HG02623 (cell line): Measurements from ENCODE around the gene SH3GL3.

Experiments used
- ATAC-seq: cut with Tn5 transposase; IDR thresholded peaks from one replicate; pipeline ENCODE4 v1.9.1; 2021; ENCODE audit warnings: moderate library complexity; ENCODE audit not compliant: unreplicated experiment

Gene SH3GL3

DNA sequence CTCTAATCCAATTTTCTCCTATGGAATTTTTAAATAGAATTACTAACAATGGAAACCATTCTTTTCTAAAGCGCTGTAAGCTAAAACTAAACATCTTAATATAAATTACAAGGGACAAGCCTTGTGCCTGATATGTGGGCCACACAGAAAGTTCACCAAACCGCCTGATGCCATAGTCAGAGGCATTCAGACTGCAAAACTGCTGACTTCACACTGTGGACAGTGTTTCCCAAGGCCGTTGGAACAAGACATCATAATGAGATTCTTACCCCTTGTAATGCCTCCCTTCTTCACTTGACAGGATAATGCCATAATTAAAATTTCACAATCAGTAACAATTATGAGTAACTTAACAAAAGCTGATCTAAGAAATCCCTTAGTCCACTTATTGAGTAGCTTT, 14.9 kb downstream of the SH3GL3 start:
- no peak for ATAC-seq

DNA sequence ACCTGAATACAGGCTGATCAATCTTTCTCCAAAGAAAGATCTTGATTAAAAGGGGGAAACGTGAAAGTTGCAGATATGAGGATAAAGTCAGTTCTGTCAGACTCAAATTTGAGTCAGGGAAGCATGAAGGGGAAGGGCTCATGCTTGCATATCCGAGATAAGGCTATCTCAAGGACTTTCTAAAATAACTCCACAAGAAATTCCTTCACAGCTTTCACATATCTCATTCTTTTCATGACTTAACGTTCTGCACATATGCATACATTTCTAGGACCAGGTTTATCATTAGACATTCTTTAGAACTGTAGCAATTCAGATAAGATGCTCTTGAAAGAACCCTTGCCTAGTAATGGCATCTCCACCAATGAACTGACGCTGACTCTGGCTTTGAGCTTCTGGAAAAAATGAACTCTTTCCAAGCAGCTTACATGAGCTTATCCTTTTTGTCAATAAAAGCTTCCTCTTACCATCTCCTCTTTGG, 15.9 kb downstream of the SH3GL3 start:
- ATAC-seq = no peak

- ATAC-seq = no peak
Observed at GRCh38 chr15:83470887-83471286, 23.7 kb downstream of the SH3GL3 start.

DNA sequence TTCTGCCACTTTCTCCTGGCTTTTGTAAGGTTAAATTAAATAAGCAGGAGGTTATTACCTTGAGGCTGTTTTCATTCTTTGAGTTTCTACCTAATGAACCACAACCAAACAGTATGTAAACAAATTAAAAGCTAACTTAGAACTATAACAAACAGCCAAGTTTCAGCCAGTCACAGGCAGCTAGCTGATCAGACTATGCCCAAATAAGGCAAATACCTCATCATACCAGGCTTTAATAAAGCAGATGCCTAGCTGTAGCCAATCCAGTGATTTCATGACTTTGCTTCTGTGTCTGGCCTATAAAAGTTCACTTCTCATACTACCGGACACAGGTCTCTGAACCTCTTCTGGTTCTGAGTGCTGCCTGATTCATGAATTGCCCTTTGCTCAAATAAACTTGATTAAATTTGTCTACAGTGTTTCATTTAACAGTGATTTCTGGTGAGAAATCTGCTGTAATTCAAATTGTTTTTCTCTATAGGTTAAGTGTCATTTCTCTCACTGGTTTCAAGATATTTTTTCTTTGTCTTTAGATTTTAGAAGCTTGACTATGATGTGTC, 24.2 kb downstream of the SH3GL3 start:
- no peak for ATAC-seq

DNA sequence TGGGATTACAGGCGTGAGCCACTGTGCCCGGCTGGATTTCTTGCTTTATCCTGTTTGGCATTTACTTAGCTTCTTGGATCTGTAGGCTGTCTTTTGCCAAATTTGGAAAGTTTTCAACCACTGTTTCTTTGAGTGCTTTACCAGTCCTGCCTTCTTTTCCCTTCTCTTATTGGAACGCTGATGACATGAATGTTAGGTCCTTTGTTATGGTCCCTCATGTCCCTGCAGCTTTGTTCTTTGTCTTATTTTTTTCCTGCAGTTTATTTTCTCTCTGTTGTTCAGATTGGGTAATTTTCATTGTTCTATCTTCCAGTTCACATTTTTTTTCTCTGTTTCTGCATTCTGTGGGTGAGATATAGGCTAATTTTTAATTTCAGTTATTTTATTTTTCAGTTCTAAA, 25.0 kb downstream of the SH3GL3 start:
- no peak for ATAC-seq

DNA sequence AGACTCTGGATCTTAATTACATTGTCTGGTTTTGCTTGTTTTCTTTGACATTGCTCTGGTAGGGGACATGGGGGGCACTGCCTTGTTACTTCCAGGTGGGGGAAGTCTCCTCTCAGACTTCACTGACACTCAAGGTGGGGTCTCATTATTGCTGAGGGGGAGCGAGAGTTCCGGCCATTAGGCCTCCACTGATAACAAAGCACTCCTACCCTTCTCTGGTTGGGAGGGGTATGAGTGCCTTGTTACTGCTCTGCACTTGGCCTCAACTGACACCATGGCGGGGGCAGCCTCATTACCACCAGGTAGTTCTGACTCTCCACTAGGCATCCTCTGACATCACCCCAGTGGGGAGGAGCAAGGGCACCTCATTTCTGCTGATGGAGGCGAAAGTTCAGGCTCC, 25.7 kb downstream of the SH3GL3 start:
- ATAC-seq = no peak

DNA sequence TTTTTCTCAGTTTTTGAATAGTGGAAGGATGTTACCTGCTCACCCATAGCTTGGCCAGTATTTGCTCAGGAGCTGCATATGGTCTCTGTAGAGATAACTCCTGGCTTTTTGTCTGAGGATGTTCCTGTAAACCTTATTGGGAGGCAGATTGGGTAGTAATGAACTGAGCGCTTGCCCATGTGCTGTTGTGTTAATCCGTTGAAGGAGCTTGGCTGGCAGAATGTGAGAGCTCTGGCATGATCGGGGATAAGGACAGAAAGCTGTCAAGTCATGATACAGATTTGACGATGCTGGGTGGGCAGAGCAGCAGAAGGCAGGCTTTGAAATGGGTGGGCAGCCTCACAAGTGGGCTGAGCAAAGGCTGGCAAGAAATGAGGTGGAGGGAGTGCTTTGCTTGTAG, 27.4 kb downstream of the SH3GL3 start:
- no peak for ATAC-seq

- ATAC-seq = no peak
Observed at GRCh38 chr15:83475551-83475950, 28.4 kb downstream of the SH3GL3 start.

- no peak for ATAC-seq
Observed at GRCh38 chr15:83476066-83476465, 28.9 kb downstream of the SH3GL3 start.

- ATAC-seq = no peak
Observed at GRCh38 chr15:83476708-83477107, 29.6 kb downstream of the SH3GL3 start.

GRCh38 chr15:83477172-83477807, 30.1 kb downstream of the SH3GL3 start:
- no peak for ATAC-seq

GRCh38 chr15:83477808-83478537, 30.8 kb downstream of the SH3GL3 start:
- no peak for ATAC-seq

DNA sequence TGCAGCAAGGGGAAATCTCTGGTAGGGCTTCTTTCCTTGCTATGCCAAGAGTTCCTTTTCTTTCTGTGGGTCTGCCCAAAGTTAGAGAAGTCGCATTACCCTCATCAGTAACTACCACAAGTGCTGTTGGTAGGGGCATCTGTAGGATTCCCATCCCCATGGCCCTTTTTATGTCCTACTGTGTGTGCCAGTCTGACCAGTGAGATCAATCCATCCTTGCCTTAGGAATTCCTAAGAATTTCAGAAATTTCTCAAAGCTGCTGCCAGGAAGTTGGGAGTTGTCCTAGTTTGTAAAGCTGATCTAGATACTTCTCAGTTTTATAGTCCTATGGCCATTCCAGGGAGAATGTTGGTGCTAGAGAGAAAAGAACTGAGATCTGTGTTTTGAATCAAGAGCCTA, 36.5 kb downstream of the SH3GL3 start:
- ATAC-seq = no peak

GRCh38 chr15:83484636-83485035, 37.5 kb downstream of the SH3GL3 start:
- ATAC-seq = no peak

- ATAC-seq = no peak
Observed at GRCh38 chr15:83486363-83486762, 39.2 kb downstream of the SH3GL3 start.

DNA sequence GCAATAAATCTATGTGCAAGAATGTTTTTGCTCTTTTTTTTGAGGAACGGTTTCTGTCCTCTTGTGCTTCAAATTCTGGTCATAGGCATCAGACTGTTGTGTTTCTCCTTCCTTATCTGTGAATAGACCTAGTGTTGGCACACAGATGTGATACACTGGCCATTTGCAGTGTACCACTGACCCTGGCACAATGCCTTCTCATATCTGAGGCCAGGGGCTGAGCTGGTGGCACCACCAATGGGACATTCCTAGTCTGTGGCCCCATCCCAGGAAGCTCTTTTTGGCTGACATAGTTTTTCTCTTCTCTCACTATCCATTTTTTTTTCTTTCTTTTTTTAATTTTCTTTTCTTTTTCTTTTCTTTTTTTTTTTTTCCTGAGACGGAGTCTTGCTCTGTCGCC, 40.4 kb downstream of the SH3GL3 start:
- ATAC-seq = no peak

DNA sequence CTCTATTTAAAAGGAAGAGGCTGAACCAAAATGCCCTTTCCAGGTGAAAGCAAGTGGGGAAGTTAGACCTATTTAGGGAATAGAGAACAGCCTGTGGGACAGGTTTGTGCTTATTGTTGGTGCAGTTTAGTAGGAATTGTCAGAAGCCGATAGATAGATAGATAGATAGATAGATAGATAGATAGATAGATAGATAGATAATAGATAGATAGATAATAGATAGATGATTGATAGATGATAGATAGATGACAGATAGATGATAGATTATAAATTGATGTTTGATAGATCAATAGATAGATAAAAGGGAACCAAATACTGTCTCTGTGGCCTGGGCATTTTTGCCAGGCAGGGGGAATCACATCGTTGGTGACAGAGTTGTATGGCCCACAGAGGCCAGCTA, 42.5 kb downstream of the SH3GL3 start:
- no peak for ATAC-seq

- no peak for ATAC-seq
Observed at GRCh38 chr15:83491486-83491885, 44.3 kb downstream of the SH3GL3 start.

DNA sequence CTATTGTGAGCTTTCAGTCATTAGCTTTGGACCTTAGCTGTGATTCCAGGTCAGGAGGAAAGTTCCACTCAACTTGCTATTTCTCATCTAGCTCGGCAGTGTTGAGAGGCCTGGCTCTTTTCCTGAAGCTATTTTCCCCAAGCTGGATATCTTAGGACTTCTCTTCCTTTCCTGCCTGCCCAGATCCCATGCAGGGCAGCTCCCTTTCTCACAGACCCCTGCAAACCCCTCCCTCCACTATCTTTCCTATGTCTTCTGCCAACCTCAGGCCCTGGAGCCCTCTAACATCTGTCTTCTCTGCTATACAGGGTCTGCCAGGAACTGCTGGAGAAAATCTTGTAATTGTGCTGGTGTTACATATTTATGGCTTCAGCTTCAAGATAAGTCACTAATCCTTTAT, 49.6 kb downstream of the SH3GL3 start:
- no peak for ATAC-seq

DNA sequence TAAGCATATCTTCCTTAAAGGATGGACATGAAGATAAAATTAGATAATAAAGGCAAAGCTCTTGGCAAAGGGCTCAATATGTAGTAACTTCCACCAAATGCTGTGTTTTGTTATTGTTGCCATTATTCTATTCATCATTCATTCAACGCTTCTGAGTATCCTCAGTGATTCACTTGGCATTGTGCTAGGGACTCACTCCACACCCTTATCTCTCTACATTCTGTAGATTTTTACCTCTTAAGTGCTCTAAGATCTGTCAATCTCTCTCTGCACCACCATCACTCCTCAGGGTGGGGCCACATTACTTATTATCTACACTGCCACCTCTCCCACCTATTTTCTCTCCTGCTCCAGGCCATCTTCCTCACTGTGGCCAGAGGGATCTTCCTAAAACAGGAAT, 51.2 kb downstream of the SH3GL3 start:
- no peak for ATAC-seq

- ATAC-seq = no peak
Observed at GRCh38 chr15:83498801-83499200, 51.7 kb downstream of the SH3GL3 start.

GRCh38 chr15:83499476-83499875, 52.3 kb downstream of the SH3GL3 start:
- no peak for ATAC-seq
